PFSK-1 (cell line): ENCODE measurements around the gene DNAH6.

ENCODE experiments used
- FOXP2 ChIP-seq: optimal IDR thresholded peaks from 2 replicates; pipeline ENCODE3; 2011; ENCODE audit warnings: borderline replicate concordance, control low read depth, inconsistent platforms; ENCODE audit not compliant: insufficient read depth; ENCODE audit errors: extremely low read length, extremely low read depth
- POLR2AphosphoS5 ChIP-seq: IDR thresholded peaks from 2 replicates; pipeline ENCODE4 v1.6.1; 2012; ENCODE audit warnings: low read depth, mild to moderate bottlenecking, control low read depth, low read length, moderate library complexity
- REST ChIP-seq, 2 experiments: IDR thresholded peaks; 2 replicates each; pipeline versions ENCODE4 v1.6.1 to v1.8.0; 2011 to 2012; ENCODE audit warnings: low read depth in 2 of 2, low read length in 2 of 2, control low read depth in 1 of 2, inconsistent platforms in 1 of 2, mild to moderate bottlenecking in 1 of 2, moderate library complexity in 1 of 2; ENCODE audit not compliant: insufficient read depth in 1 of 2
- SIN3A ChIP-seq: IDR thresholded peaks from 2 replicates; pipeline ENCODE4 v1.6.1; 2012; ENCODE audit warnings: mild to moderate bottlenecking, low read length, moderate library complexity, borderline replicate concordance; ENCODE audit not compliant: insufficient read depth
- TAF1 ChIP-seq: IDR thresholded peaks from 2 replicates; pipeline ENCODE4 v1.6.1; 2012; ENCODE audit warnings: low read length, control low read depth, borderline replicate concordance; ENCODE audit not compliant: insufficient read depth

Gene DNAH6

GRCh38 chr2:84654414-84654813, 138.1 kb downstream of the DNAH6 start:
- no peak for TF ChIP-seq TAF1
- TF ChIP-seq REST (IDR thresholded peaks at IDR 0.05; ENCODE audit: insufficient read depth in 1 of 2, low read depth in 2 of 2, low read length in 2 of 2), result no peak
- TF ChIP-seq FOXP2, result no peak
- TF ChIP-seq SIN3A, result no peak
- TF ChIP-seq POLR2AphosphoS5, result no peak

GRCh38 chr2:84669122-84669521, 152.8 kb downstream of the DNAH6 start:
- TF ChIP-seq REST (IDR thresholded peaks at IDR 0.05; ENCODE audit: insufficient read depth in 1 of 2, low read depth in 2 of 2, low read length in 2 of 2), result no peak
- TF ChIP-seq SIN3A, result no peak
- TF ChIP-seq TAF1, result no peak
- TF ChIP-seq POLR2AphosphoS5, result no peak
- no peak for TF ChIP-seq FOXP2

- TF ChIP-seq REST (IDR thresholded peaks at IDR 0.05; ENCODE audit: insufficient read depth in 1 of 2, low read depth in 2 of 2, low read length in 2 of 2), result no peak
- TF ChIP-seq POLR2AphosphoS5, result no peak
- TF ChIP-seq FOXP2, result no peak
- no peak for TF ChIP-seq SIN3A
- no peak for TF ChIP-seq TAF1
Measured at GRCh38 chr2:84674099-84674498, 157.8 kb downstream of the DNAH6 start.

- TF ChIP-seq FOXP2 (no peak), REST (IDR thresholded peaks at IDR 0.05; ENCODE audit: insufficient read depth in 1 of 2, low read depth in 2 of 2, low read length in 2 of 2) (no peak), POLR2AphosphoS5 (no peak), SIN3A (no peak), TAF1 (no peak)
Measured at GRCh38 chr2:84674586-84674985, 158.3 kb downstream of the DNAH6 start.

- TF ChIP-seq POLR2AphosphoS5, result no peak
- TF ChIP-seq FOXP2, result no peak
- no peak for TF ChIP-seq TAF1
- TF ChIP-seq SIN3A, result no peak
- no peak for TF ChIP-seq REST (IDR thresholded peaks at IDR 0.05; ENCODE audit: insufficient read depth in 1 of 2, low read depth in 2 of 2, low read length in 2 of 2)
Measured at GRCh38 chr2:84676295-84676694, 160.0 kb downstream of the DNAH6 start.
